H1 (cell line): ENCODE data around the gene CLEC1B. TPM values are rescaled to one million over a fixed set of nuclear protein-coding genes. Genes with fewer than 3 reads are reported as not detected.

ENCODE experiments used
- SRF ChIP-seq: IDR thresholded peaks from 2 replicates; pipeline ENCODE4 v1.6.1; 2011; ENCODE audit warnings: mild to moderate bottlenecking, low read depth, low read length, moderate library complexity
- polyA plus RNA-seq, 7 experiments: library from polyadenylated mRNA; depleted of rRNA in 3 of 7; stranded (reverse) in 5 of 7; unstranded in 2 of 7; fragments of >200 nt in 5 of 7; fragments of 200-250 nt in 2 of 7; gene quantifications; 1 replicate in 5 of 7; 2 replicates in 1 of 7; 4 replicates in 1 of 7; pipeline versions ENCODE4 v1.2.1 to v1.2.3, GENCODE V29; 2011 to 2013; ENCODE audit warnings: missing spikeins in 2 of 7, mixed read lengths in 2 of 7
- total RNA-seq: library from RNA; stranded (reverse); fragmentation: NEBNext Ultra II Directional; extraction: Animal tissue kit (Norgen Biotek cat#: 25700); gene quantifications from 2 replicates; pipeline ENCODE4 v1.2.1, GENCODE V29; 2021
- TF ChIP-seq, protein P1 (sequence below): IDR thresholded peaks from 2 replicates; pipeline ENCODE4 v1.6.1; 2011; ENCODE audit warnings: low read length, improper control_type of control experiment

CLEC1B gene
- total and polyA plus RNA-seq, 2 of the 8 experiments (the other 6 are each of a cell fraction or from before 2014, with no cell fraction given): not detected

DNA sequence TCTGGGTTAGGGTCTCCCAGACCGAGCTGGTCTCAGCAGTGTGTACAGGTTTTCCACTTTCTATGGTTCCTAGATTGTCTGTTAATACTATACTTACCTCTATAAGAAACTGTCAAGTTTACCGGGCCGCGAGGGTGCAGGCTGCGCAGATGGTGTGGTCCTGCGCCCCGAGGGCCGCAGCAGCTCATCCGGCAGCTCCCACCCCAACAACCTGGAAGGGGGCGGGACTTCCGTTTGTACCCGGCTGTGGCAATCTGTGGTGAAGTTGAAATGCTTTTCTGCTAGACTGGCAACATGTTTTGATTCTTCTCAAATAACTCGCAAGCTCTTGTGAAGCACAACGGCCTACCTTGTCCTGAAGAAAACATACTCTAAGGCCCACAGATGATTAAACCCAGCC is 31.5 kb upstream of the CLEC1B start, which contains the start of gene CLEC9A (continued):
- TF ChIP-seq, protein P1, sequence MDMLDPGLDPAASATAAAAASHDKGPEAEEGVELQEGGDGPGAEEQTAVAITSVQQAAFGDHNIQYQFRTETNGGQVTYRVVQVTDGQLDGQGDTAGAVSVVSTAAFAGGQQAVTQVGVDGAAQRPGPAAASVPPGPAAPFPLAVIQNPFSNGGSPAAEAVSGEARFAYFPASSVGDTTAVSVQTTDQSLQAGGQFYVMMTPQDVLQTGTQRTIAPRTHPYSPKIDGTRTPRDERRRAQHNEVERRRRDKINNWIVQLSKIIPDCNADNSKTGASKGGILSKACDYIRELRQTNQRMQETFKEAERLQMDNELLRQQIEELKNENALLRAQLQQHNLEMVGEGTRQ: no peak
- TF ChIP-seq SRF: no peak
